ENCODE measurements around the gene LATS2.

The LATS2 gene

GRCh38 chr13:21031594-21032275 lies 29.7 kb downstream of the LATS2 start:
- no peaks in the 10 kb centered on the region for H3K36me3 Mint-ChIP-seq (ENCODE audit: low read depth)
- peaks cover 2% of the 10 kb centered on the region for H3K4me1 Mint-ChIP-seq (ENCODE audit: low read depth)
- DNase-seq = no peak
- no peak overlapping the region for H3K4me3 Mint-ChIP-seq
- H3K9me3 Mint-ChIP-seq = no peaks in the 10 kb centered on the region
- no peaks in the 10 kb centered on the region for H3K27me3 Mint-ChIP-seq
- H3K27ac Mint-ChIP-seq = no peak overlapping the region

- Mint-ChIP-seq H3K4me1 (ENCODE audit: low read depth) (no peaks in the 10 kb centered on the region), H3K4me3 (no peak overlapping the region), H3K27me3 (no peaks in the 10 kb centered on the region), H3K36me3 (ENCODE audit: low read depth) (no peaks in the 10 kb centered on the region), H3K27ac (no peak overlapping the region), H3K9me3 (no peaks in the 10 kb centered on the region)
- DNase-seq = no peak
Observed at GRCh38 chr13:21025539-21025938, 35.8 kb downstream of the LATS2 start.

DNA sequence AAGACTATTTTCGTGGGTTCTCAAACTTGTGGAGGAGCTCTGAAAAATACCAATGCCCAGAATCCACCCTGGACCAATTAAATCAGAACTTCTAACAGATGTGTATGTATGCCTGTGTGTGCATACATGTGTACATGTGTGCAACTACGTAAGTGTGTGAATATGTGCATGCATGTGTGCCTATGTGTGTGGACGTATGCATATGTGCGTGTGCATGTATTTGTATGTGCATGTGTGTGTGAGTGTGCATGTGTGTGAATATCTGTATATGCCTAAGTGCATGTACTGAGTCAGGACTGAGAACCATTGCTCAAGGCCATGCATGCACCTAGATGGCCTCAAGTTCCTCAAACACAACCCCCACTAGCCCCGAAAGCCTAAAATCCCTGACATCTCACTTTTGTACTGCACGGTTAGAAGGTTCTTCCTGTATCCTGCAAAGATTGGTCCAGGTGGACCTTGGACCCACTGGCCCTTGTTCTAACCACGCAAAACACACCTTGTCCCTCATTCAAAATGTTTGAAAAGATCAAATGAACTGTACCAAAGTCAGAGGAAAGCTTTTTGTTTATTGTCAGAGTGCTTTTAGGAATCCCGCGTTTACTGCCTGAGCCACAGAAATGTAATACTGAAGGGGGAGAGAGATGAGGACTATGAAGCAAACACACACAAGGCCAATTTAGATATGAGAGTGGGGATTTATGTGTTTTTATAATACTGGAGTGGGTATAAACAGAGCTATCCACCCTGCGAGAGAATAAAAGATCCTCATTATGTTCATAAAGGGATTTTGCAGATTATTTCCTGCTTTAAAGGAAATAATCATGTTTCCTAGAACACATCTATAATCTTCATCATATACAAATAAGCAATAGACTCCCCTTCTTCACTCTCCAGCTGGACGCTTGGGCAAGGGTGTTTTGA lies 39.1 kb downstream of the LATS2 start:
- Mint-ChIP-seq H3K36me3 (ENCODE audit: low read depth) (no peaks in the 10 kb centered on the region), H3K4me1 (ENCODE audit: low read depth) (peaks cover 9% of the 10 kb centered on the region), H3K4me3 (no peak overlapping the region), H3K9me3 (no peaks in the 10 kb centered on the region), H3K27ac (no peak overlapping the region), H3K27me3 (no peaks in the 10 kb centered on the region)
- no peak for DNase-seq

DNA sequence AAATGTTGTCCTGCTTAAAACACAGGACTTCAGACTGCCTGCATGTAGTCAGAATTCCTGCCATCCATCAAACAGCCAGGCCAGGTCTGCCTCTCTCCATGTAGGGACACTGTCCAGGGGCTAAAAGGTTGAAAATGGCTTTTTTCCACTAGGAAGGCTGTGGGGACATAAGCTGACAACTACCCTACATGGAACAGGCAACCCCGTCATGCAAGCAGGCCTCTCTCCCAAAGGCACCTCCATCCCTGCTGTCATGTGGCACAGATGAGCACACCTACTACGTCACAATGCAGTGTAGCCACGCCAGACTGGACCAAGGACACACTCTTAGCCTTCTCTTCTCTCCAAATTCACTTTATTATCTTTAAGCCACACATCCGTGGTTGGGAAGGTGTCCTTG lies 40.8 kb downstream of the LATS2 start:
- DNase-seq = no peak
- Mint-ChIP-seq H3K27ac (no peak overlapping the region), H3K27me3 (no peaks in the 10 kb centered on the region), H3K36me3 (ENCODE audit: low read depth) (no peaks in the 10 kb centered on the region), H3K4me3 (no peak overlapping the region), H3K9me3 (no peaks in the 10 kb centered on the region), H3K4me1 (ENCODE audit: low read depth) (peaks cover 19% of the 10 kb centered on the region)

- Mint-ChIP-seq H3K9me3 (no peaks in the 10 kb centered on the region), H3K36me3 (ENCODE audit: low read depth) (no peaks in the 10 kb centered on the region), H3K4me3 (no peak overlapping the region), H3K4me1 (ENCODE audit: low read depth) (peaks cover 19% of the 10 kb centered on the region), H3K27me3 (no peaks in the 10 kb centered on the region), H3K27ac (no peak overlapping the region)
- DNase-seq = no peak
Observed at GRCh38 chr13:21020176-21020575, 41.2 kb downstream of the LATS2 start.

DNA sequence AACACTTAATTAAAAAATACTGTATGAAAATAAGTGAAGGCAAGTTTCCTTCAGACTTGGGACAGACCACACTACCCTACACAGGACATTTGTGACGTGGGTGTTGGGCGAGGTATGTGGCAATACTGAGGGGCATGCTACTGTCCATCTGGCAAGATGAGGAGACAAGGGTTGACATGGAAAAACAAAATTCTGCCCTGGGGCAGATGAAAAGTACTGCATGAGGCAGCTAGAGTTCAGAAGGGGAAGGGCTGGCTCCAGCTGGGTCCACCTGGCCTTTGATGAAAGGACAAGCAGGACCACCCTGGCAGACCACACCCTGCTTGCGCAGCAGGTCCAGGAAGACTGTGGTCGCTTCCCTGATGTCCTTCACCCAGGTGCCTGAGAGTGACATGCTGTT lies 43.2 kb downstream of the LATS2 start:
- peaks cover 19% of the 10 kb centered on the region for H3K4me1 Mint-ChIP-seq (ENCODE audit: low read depth)
- H3K36me3 Mint-ChIP-seq (ENCODE audit: low read depth) = no peaks in the 10 kb centered on the region
- no peaks in the 10 kb centered on the region for H3K27me3 Mint-ChIP-seq
- DNase-seq = no peak
- no peaks in the 10 kb centered on the region for H3K9me3 Mint-ChIP-seq
- no peak overlapping the region for H3K27ac Mint-ChIP-seq
- H3K4me3 Mint-ChIP-seq = no peak overlapping the region

DNA sequence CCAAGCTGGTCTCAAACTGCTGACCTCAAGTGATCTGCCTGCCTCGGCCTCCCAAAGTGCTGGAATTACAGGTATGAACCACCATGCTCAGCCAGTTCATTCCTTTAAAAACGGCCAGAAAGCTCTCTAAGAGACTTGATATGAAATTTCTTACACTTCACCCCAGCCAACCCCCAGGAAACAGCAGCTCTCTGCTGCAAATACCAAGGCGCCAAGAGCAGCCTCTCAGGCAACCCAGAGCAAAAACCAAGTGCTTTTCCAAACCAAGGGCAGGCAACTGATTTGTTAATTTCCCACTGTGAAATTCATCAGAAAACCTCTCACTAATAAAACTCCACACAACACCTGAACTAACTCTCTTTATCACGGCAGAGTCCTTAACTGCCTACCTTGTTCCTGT lies 44.9 kb downstream of the LATS2 start:
- no peaks in the 10 kb centered on the region for H3K27me3 Mint-ChIP-seq
- peak overlapping the region; percentile 94 for H3K27ac Mint-ChIP-seq
- H3K4me1 Mint-ChIP-seq (ENCODE audit: low read depth) = peaks cover 19% of the 10 kb centered on the region
- H3K9me3 Mint-ChIP-seq = no peaks in the 10 kb centered on the region
- H3K4me3 Mint-ChIP-seq = peak overlapping the region; percentile 9
- DNase-seq = no peak
- no peaks in the 10 kb centered on the region for H3K36me3 Mint-ChIP-seq (ENCODE audit: low read depth)

- DNase-seq = no peak
- Mint-ChIP-seq H3K36me3 (ENCODE audit: low read depth) (no peaks in the 10 kb centered on the region), H3K27me3 (no peaks in the 10 kb centered on the region), H3K4me3 (no peak overlapping the region), H3K27ac (no peak overlapping the region), H3K4me1 (ENCODE audit: low read depth) (peaks cover 28% of the 10 kb centered on the region), H3K9me3 (no peaks in the 10 kb centered on the region)
Observed at GRCh38 chr13:21015284-21015683, 46.1 kb downstream of the LATS2 start.

GRCh38 chr13:21014502-21015170 lies 46.8 kb downstream of the LATS2 start:
- no peak for DNase-seq
- Mint-ChIP-seq H3K36me3 (ENCODE audit: low read depth) (no peaks in the 10 kb centered on the region), H3K27ac (no peak overlapping the region), H3K9me3 (no peaks in the 10 kb centered on the region), H3K4me3 (no peak overlapping the region), H3K4me1 (ENCODE audit: low read depth) (peaks cover 30% of the 10 kb centered on the region), H3K27me3 (no peaks in the 10 kb centered on the region)

GRCh38 chr13:21014139-21014501 lies 47.3 kb downstream of the LATS2 start:
- Mint-ChIP-seq H3K27ac (no peak overlapping the region), H3K9me3 (no peaks in the 10 kb centered on the region), H3K4me1 (ENCODE audit: low read depth) (peaks cover 30% of the 10 kb centered on the region), H3K27me3 (no peaks in the 10 kb centered on the region), H3K36me3 (ENCODE audit: low read depth) (no peaks in the 10 kb centered on the region), H3K4me3 (no peak overlapping the region)
- DNase-seq = no peak

- Mint-ChIP-seq H3K4me3 (no peak overlapping the region), H3K36me3 (ENCODE audit: low read depth) (no peaks in the 10 kb centered on the region), H3K27ac (no peak overlapping the region), H3K27me3 (no peaks in the 10 kb centered on the region), H3K4me1 (ENCODE audit: low read depth) (peaks cover 30% of the 10 kb centered on the region), H3K9me3 (no peaks in the 10 kb centered on the region)
- DNase-seq = no peak
Observed at GRCh38 chr13:21013682-21014038, 47.7 kb downstream of the LATS2 start.

- Mint-ChIP-seq H3K36me3 (ENCODE audit: low read depth) (no peaks in the 10 kb centered on the region), H3K27ac (no peak overlapping the region), H3K4me3 (no peak overlapping the region), H3K27me3 (no peaks in the 10 kb centered on the region), H3K4me1 (ENCODE audit: low read depth) (peaks cover 28% of the 10 kb centered on the region), H3K9me3 (no peaks in the 10 kb centered on the region)
- DNase-seq = no peak
Observed at GRCh38 chr13:21012841-21013681, 48.3 kb downstream of the LATS2 start.

DNA sequence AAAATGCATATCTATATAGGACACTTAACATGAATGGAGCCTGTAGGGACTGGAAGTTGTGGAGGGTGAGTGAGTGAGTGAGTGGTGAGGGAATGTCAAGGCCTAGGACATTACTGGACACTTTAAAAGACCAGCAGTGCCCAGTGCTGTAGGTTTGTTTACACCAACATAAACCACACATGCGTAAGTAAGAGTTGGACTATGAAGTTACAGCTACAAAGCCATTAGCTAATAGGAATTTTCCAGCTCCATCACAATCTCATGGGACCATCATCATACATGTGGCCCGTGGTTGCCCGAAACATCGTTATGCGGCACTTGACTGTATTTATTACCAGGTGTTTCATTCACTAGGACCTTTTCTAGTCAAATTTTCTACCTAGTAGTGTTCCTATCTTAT lies 49.2 kb downstream of the LATS2 start:
- Mint-ChIP-seq H3K4me1 (ENCODE audit: low read depth) (peaks cover 21% of the 10 kb centered on the region), H3K4me3 (no peak overlapping the region), H3K27ac (no peak overlapping the region), H3K9me3 (no peaks in the 10 kb centered on the region), H3K27me3 (no peaks in the 10 kb centered on the region), H3K36me3 (ENCODE audit: low read depth) (no peaks in the 10 kb centered on the region)
- DNase-seq = no peak

DNA sequence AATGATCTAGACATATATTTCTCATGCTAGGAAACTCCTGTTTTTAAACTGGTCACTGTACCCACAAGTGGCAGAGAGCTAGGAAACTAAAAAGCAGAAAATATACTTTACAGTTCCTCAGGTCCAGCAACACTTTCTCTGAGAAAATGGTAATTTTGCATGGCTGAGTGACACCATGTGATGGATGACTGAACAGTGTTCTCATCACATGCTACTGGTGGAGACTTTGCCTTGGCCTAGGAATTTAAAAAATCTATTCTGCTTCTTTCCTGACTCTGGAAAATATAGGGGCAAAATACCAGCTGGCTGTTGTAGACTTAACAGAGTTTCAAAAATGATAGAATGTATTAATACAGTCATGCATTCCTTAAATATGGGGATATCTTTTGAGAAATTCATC lies 50.0 kb downstream of the LATS2 start:
- Mint-ChIP-seq H3K36me3 (ENCODE audit: low read depth) (no peaks in the 10 kb centered on the region), H3K4me1 (ENCODE audit: low read depth) (peaks cover 12% of the 10 kb centered on the region), H3K4me3 (no peak overlapping the region), H3K27me3 (no peaks in the 10 kb centered on the region), H3K9me3 (no peaks in the 10 kb centered on the region), H3K27ac (no peak overlapping the region)
- no peak for DNase-seq
